ENCODE measurements around the gene EPAS1.

DNA sequence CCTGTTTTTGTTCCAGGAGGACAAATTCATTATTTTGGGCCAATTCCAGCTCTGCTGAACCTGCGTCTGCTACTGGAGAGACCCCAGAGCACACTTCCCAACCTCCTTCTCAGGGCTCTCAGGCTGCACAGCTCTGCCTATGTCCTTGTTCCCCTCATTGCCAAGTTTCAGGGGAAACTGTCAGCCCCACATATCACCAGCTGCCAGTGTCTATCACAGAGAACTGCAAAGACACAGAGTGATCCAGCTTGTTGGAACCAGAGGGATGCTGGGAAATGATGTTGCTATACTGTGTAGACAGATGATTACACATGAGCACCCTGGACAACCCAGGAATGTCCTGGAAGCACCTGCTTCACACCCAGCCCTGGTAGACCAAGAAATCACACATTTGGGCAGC, 114.8 kb downstream of the EPAS1 start:
- TF ChIP-seq, protein P1, sequence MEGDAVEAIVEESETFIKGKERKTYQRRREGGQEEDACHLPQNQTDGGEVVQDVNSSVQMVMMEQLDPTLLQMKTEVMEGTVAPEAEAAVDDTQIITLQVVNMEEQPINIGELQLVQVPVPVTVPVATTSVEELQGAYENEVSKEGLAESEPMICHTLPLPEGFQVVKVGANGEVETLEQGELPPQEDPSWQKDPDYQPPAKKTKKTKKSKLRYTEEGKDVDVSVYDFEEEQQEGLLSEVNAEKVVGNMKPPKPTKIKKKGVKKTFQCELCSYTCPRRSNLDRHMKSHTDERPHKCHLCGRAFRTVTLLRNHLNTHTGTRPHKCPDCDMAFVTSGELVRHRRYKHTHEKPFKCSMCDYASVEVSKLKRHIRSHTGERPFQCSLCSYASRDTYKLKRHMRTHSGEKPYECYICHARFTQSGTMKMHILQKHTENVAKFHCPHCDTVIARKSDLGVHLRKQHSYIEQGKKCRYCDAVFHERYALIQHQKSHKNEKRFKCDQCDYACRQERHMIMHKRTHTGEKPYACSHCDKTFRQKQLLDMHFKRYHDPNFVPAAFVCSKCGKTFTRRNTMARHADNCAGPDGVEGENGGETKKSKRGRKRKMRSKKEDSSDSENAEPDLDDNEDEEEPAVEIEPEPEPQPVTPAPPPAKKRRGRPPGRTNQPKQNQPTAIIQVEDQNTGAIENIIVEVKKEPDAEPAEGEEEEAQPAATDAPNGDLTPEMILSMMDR (IDR thresholded peaks at IDR 0.05), result no peak
- no peak for TF ChIP-seq POLR2A (IDR thresholded peaks at IDR 0.05)
